Kidney (tissue), 22 donors: ENCODE results near the gene ZNF205. TPM values are rescaled to one million over a fixed set of nuclear protein-coding genes. Genes with fewer than 3 reads are reported as not detected.

Source experiments
- DNase-seq, 5 donors: peaks; one replicate each; pipeline ENCODE4 v3.0.0-alpha.2; 2013 to 2020
- FAIRE-seq: peaks from 2 replicates; lab custom pipeline; 2012; peaks lifted over from hg19 to GRCh38; lab: Jason Lieb, UNC
- H3K27ac ChIP-seq, 2 donors: one replicate each; pipeline ENCODE4 v1.7.0; 2013; ENCODE audit warnings: low read depth in 2 of 2, low read length in 2 of 2, inconsistent platforms in 1 of 2
- H3K27me3 ChIP-seq: one replicate; pipeline ENCODE4 v1.7.1; 2013; ENCODE audit warnings: low read length, inconsistent platforms; ENCODE audit not compliant: control insufficient read depth, insufficient read depth
- H3K36me3 ChIP-seq, 3 donors: one replicate each; pipeline versions ENCODE4 v1.7.0 to v1.7.1; 2013; ENCODE audit warnings: low read length in 3 of 3, control low read depth in 1 of 3, inconsistent platforms in 1 of 3; ENCODE audit not compliant: insufficient read depth in 3 of 3, control insufficient read depth in 2 of 3
- H3K4me1 ChIP-seq, 3 donors: one replicate each; pipeline versions ENCODE4 v1.7.0 to v1.7.1; 2013; ENCODE audit warnings: low read length in 3 of 3, inconsistent platforms in 1 of 3, low read depth in 1 of 3; ENCODE audit not compliant: control insufficient read depth in 2 of 3, insufficient read depth in 2 of 3
- H3K4me3 ChIP-seq, 3 donors: one replicate each; pipeline versions ENCODE4 v1.7.0 to v1.8.1; 2013; ENCODE audit warnings: low read length in 3 of 3, control low read depth in 1 of 3, inconsistent platforms in 1 of 3
- H3K9ac ChIP-seq, 3 donors: one replicate each; pipeline versions ENCODE4 v1.7.0 to v1.7.1; 2013; ENCODE audit warnings: low read length in 3 of 3, control low read depth in 1 of 3, inconsistent platforms in 1 of 3
- H3K9me3 ChIP-seq, 3 donors: one replicate each; pipeline versions ENCODE4 v1.7.0 to v1.7.1; 2013; ENCODE audit warnings: low read length in 3 of 3, control low read depth in 1 of 3, inconsistent platforms in 1 of 3; ENCODE audit not compliant: control insufficient read depth in 2 of 3, insufficient read depth in 1 of 3
- intact Hi-C: fragments of 100-400 bp; cut with DNase I; formaldehyde crosslinking; loops from one replicate; pipeline ENCODE4 v1.11.1; 2022
- long read RNA-seq, 10 donors: library from polyadenylated mRNA in 1 of 10; unstranded in 1 of 10; transcript quantifications; one replicate each; pipeline ENCODE4 v2.0.0 and lab custom pipeline, GENCODE V29; 2021 to 2026
- polyA plus RNA-seq: library from polyadenylated mRNA; stranded (reverse); fragments of 350-450 nt; fragmentation: Illumina TruSeq; extraction: RNeasy Lipid Tissue Mini Kit (QIAGEN cat#74804); gene quantifications from one replicate; pipeline ENCODE4 v1.2.3, GENCODE V29; 2014; ENCODE audit warnings: low read depth, low replicate concordance; ENCODE audit not compliant: insufficient read depth
- total RNA-seq: library from RNA; stranded (reverse); fragmentation: NEBNext Ultra II Directional; extraction: Animal tissue kit (Norgen Biotek cat#: 25700); gene quantifications from one replicate; pipeline ENCODE4 v1.2.1, GENCODE V29; 2021
- TF ChIP-seq, protein P1 (sequence below): IDR thresholded peaks from 3 replicates; pipeline ENCODE4 v1.5.1; 2012; ENCODE audit warnings: mild to moderate bottlenecking, moderate library complexity, borderline replicate concordance; ENCODE audit not compliant: insufficient read depth; ENCODE audit errors: extremely low read depth
- donor health status: control.
- donor health status: control.
- donor health status: control.
- donor health status: control.
- donor health status: control.
- donor health status: DM: yes; HTN: yes; CAD: no.
- donor health status: Normal renal cell carcinoma (clear cell type).

The ZNF205 gene
- total RNA-seq (12.7 TPM), polyA plus RNA-seq (14.1 TPM)
- long read RNA-seq, donor 1, partial matches to known transcripts = 0 of 7 reads
- long read RNA-seq, donor 1, other reads (novel, unspliced or antisense) = 0 of 7 reads
- long read RNA-seq, donor 2, partial matches to known transcripts = 0 of 2 reads
- long read RNA-seq, donor 2, other reads (novel, unspliced or antisense) = 0 of 2 reads
- long read RNA-seq, donor 3, partial matches to known transcripts = 0 of 5 reads
- long read RNA-seq, donor 3, other reads (novel, unspliced or antisense) = 0 of 5 reads
- long read RNA-seq, donor 4, partial matches to known transcripts = 6 of 8 reads
- long read RNA-seq, donor 4, other reads (novel, unspliced or antisense) = 0 of 8 reads
- long read RNA-seq, donor 5 = 0 reads
- long read RNA-seq, donor 6, partial matches to known transcripts = 0 of 2 reads
- long read RNA-seq, donor 6, other reads (novel, unspliced or antisense) = 0 of 2 reads
- long read RNA-seq, donor 7, partial matches to known transcripts = 12 of 12 reads
- long read RNA-seq, donor 7, other reads (novel, unspliced or antisense) = 0 of 12 reads
- long read RNA-seq, donor 8, partial matches to known transcripts = 0 of 3 reads
- long read RNA-seq, donor 8, other reads (novel, unspliced or antisense) = 0 of 3 reads
- long read RNA-seq, donor 9, partial matches to known transcripts = 0 of 3 reads
- long read RNA-seq, donor 9, other reads (novel, unspliced or antisense) = 0 of 3 reads
- long read RNA-seq, donor 10, partial matches to known transcripts = 7 of 8 reads
- long read RNA-seq, donor 10, other reads (novel, unspliced or antisense) = 0 of 8 reads

GRCh38 chr16:3112058-3112880 is at the start of gene ZNF205:
TSS of gene ZNF205 (plus strand) at chr16:3112586. CDS start at chr16:3113431, 845 bp downstream.
- TF ChIP-seq, protein P1, sequence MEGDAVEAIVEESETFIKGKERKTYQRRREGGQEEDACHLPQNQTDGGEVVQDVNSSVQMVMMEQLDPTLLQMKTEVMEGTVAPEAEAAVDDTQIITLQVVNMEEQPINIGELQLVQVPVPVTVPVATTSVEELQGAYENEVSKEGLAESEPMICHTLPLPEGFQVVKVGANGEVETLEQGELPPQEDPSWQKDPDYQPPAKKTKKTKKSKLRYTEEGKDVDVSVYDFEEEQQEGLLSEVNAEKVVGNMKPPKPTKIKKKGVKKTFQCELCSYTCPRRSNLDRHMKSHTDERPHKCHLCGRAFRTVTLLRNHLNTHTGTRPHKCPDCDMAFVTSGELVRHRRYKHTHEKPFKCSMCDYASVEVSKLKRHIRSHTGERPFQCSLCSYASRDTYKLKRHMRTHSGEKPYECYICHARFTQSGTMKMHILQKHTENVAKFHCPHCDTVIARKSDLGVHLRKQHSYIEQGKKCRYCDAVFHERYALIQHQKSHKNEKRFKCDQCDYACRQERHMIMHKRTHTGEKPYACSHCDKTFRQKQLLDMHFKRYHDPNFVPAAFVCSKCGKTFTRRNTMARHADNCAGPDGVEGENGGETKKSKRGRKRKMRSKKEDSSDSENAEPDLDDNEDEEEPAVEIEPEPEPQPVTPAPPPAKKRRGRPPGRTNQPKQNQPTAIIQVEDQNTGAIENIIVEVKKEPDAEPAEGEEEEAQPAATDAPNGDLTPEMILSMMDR = no peak
- Histone ChIP-seq H3K9ac (peak within 1 kb of the TSS; percentile 33 to 92 (median 51)), H3K27ac (peak within 1 kb of the TSS; percentile 20 to 39), H3K4me3 (peak within 1 kb of the TSS; percentile 48 to 81 (median 66)), H3K27me3 (no peaks in the 10 kb centered on the region), H3K4me1 (peaks cover 0 to 18% (median 14%) of the 10 kb centered on the region in 3 donors), H3K9me3 (no peaks in the 10 kb centered on the region), H3K36me3 (peaks cover 2 to 4% (median 3%) of the 10 kb centered on the region in 3 donors)
- no peak for FAIRE-seq
- intact Hi-C loops = loop anchor here (10.0 kb wide), 1 partner anchor 47 kb away; the partner anchor contains the start of gene IL32
- DNase-seq = peak; percentile 84 to 92 (median 89)

GRCh38 chr16:3063625-3064386 is 48.6 kb upstream of the ZNF205 start:
- Histone ChIP-seq H3K4me3 (no peak overlapping the region), H3K27me3 (no peaks in the 10 kb centered on the region), H3K9me3 (no peaks in the 10 kb centered on the region), H3K27ac (no peak overlapping the region), H3K4me1 (peaks cover 0 to 24% (median 12%) of the 10 kb centered on the region in 3 donors), H3K9ac (no peak overlapping the region), H3K36me3 (no peaks in the 10 kb centered on the region)
- FAIRE-seq = no peak
- TF ChIP-seq, protein P1 = no peak
- peak in 1 of 5 donors; percentile 15 for DNase-seq
- intact Hi-C loops = loop anchor here (10.0 kb wide), 1 partner anchor 51 kb away; the partner anchor contains the start of gene ZNF205
